Keratinocyte (primary cell): ENCODE results near the gene CTR9. TPM values are rescaled to one million over a fixed set of nuclear protein-coding genes. Genes with fewer than 3 reads are reported as not detected.

Source experiments
- DNase-seq: peaks from one replicate; pipeline ENCODE4 v3.0.0-alpha.2; 2011; ENCODE audit warnings: low read depth, missing footprints, low spot score
- FAIRE-seq: peaks from 2 replicates; lab custom pipeline; 2011; peaks lifted over from hg19 to GRCh38; lab: Jason Lieb, UNC
- H2AFZ ChIP-seq: 2 replicates; pipeline ENCODE4 v1.6.0; 2012; ENCODE audit warnings: low read length, control low read depth, inconsistent platforms; ENCODE audit not compliant: control insufficient read depth
- H3K27ac ChIP-seq: 2 replicates; pipeline ENCODE4 v1.5.1; 2011; ENCODE audit warnings: low read length; ENCODE audit not compliant: control insufficient read depth, insufficient read depth
- H3K27me3 ChIP-seq: 3 replicates; pipeline ENCODE4 v1.6.0; 2011; ENCODE audit warnings: low read length; ENCODE audit not compliant: control insufficient read depth, insufficient read depth; ENCODE audit errors: extremely low read depth
- H3K36me3 ChIP-seq, 2 experiments: 2 replicates in 1 of 2; 3 replicates in 1 of 2; pipeline ENCODE4 v1.5.1; 2011; ENCODE audit warnings: low read length in 2 of 2, mild to moderate bottlenecking in 1 of 2; ENCODE audit not compliant: control insufficient read depth in 2 of 2, insufficient read depth in 2 of 2; ENCODE audit errors: extremely low read depth in 1 of 2
- H3K4me1 ChIP-seq: 3 replicates; pipeline ENCODE4 v1.5.1; 2011; ENCODE audit warnings: low read length; ENCODE audit not compliant: control insufficient read depth, insufficient read depth; ENCODE audit errors: extremely low read depth
- H3K4me2 ChIP-seq: 3 replicates; pipeline ENCODE4 v1.6.0; 2011; ENCODE audit warnings: low read depth, low read length; ENCODE audit not compliant: control insufficient read depth, insufficient read depth; ENCODE audit errors: extremely low read depth
- H3K4me3 ChIP-seq, 3 experiments: fragments of 200-600 bp in 1 of 3; sonication (generic) in 1 of 3; 2 replicates in 2 of 3; 3 replicates in 1 of 3; pipeline ENCODE4 v1.5.1; 2011 to 2016; ENCODE audit warnings: low read length in 3 of 3, mild to moderate bottlenecking in 3 of 3, control low read depth in 2 of 3, inconsistent platforms in 1 of 3, low read depth in 1 of 3, mixed read lengths in 1 of 3, mixed run types in 1 of 3, moderate library complexity in 1 of 3; ENCODE audit not compliant: control insufficient read depth in 2 of 3, insufficient read depth in 2 of 3; ENCODE audit errors: extremely low read depth in 1 of 3
- H3K79me2 ChIP-seq: 2 replicates; pipeline ENCODE4 v1.6.0; 2012; ENCODE audit warnings: low read length; ENCODE audit not compliant: control insufficient read depth, insufficient read depth
- H3K9ac ChIP-seq: 3 replicates; pipeline ENCODE4 v1.6.0; 2011; ENCODE audit warnings: low read length; ENCODE audit not compliant: control insufficient read depth, insufficient read depth; ENCODE audit errors: extremely low read depth
- H3K9me1 ChIP-seq: 3 replicates; pipeline ENCODE4 v1.6.0; 2011; ENCODE audit warnings: low read length; ENCODE audit not compliant: control insufficient read depth, insufficient read depth; ENCODE audit errors: extremely low read depth
- H3K9me3 ChIP-seq: 2 replicates; pipeline ENCODE4 v1.5.1; 2012; ENCODE audit warnings: low read depth, low read length; ENCODE audit not compliant: control insufficient read depth
- H4K20me1 ChIP-seq: 3 replicates; pipeline ENCODE4 v1.6.0; 2011; ENCODE audit warnings: low read length; ENCODE audit not compliant: control insufficient read depth, insufficient read depth; ENCODE audit errors: extremely low read depth
- CTCF ChIP-seq, 3 experiments: IDR thresholded peaks in 1 of 3; conservative IDR thresholded peaks in 1 of 3; optimal IDR thresholded peaks in 1 of 3; 2 replicates in 2 of 3; 3 replicates in 1 of 3; pipeline versions ENCODE3 to v1.5.1; 2011; ENCODE audit warnings: low read length in 3 of 3, mild to moderate bottlenecking in 3 of 3, moderate library complexity in 2 of 3, control low read depth in 1 of 3, inconsistent platforms in 1 of 3; ENCODE audit not compliant: insufficient read depth in 2 of 3; ENCODE audit errors: extremely low read depth in 1 of 3
- EZH2 ChIP-seq: IDR thresholded peaks from one replicate; pipeline ENCODE4 v1.6.1; 2012; ENCODE audit warnings: inconsistent platforms, mild to moderate bottlenecking, low read length, moderate library complexity
- dilution Hi-C: fragments of 300-500 bp; cut with MboI; formaldehyde crosslinking; loops from one replicate; pipeline ENCODE4 v1.7.0; 2020; ENCODE audit warnings: low sequenced_read_pairs; ENCODE audit not compliant: extremely low pct_ligation_motif_present
- polyA plus RNA-seq, 5 experiments: library from polyadenylated mRNA; depleted of rRNA in 3 of 5; stranded (reverse) in 3 of 5; stranded (forward) in 1 of 5; unstranded in 1 of 5; fragments of >200 nt; gene quantifications; 1 replicate in 1 of 5; 2 replicates in 3 of 5; 3 replicates in 1 of 5; pipeline versions ENCODE4 v1.2.1 to v1.2.3, GENCODE V29; 2011 to 2012; ENCODE audit warnings: missing spikeins in 2 of 5, low read depth in 1 of 5, low replicate concordance in 1 of 5

CTR9 gene
- polyA plus RNA-seq, 1 donor (not counting 4 experiments of a cell fraction or from before 2014, with no cell fraction given): 21.8 TPM

GRCh38 chr11:10715571-10715970 lies 35.5 kb upstream of the CTR9 start:
- dilution Hi-C loops: no loop called here
- Histone ChIP-seq H3K9me1 (no peaks in the 10 kb centered on the region), H3K4me2 (no peak overlapping the region), H3K4me3 (no peak overlapping the region), H2AFZ (no peak overlapping the region), H4K20me1 (no peaks in the 10 kb centered on the region), H3K79me2 (no peaks in the 10 kb centered on the region), H3K36me3 (no peaks in the 10 kb centered on the region), H3K27ac (no peak overlapping the region), H3K9me3 (no peaks in the 10 kb centered on the region), H3K27me3 (peaks cover 7% of the 10 kb centered on the region), H3K4me1 (no peaks in the 10 kb centered on the region), H3K9ac (no peak overlapping the region)
- no peak for TF ChIP-seq EZH2
- no peak for TF ChIP-seq CTCF (optimal IDR thresholded peaks at IDR 0.05 in 1 of 3, IDR thresholded peaks at IDR 0.05 in 1 of 3, conservative IDR thresholded peaks at IDR 0.05 in 1 of 3; ENCODE audit: extremely low read depth in 1 of 3, insufficient read depth in 2 of 3, low read length in 3 of 3)
- FAIRE-seq (no peak), DNase-seq (no peak)

- no peak overlapping the region for H3K4me2 ChIP-seq
- no peaks in the 10 kb centered on the region for H3K4me1 ChIP-seq
- no peaks in the 10 kb centered on the region for H3K9me3 ChIP-seq
- no peak for FAIRE-seq
- H2AFZ ChIP-seq: no peak overlapping the region
- no peak for TF ChIP-seq CTCF (optimal IDR thresholded peaks at IDR 0.05 in 1 of 3, IDR thresholded peaks at IDR 0.05 in 1 of 3, conservative IDR thresholded peaks at IDR 0.05 in 1 of 3; ENCODE audit: extremely low read depth in 1 of 3, insufficient read depth in 2 of 3, low read length in 3 of 3)
- no peak for DNase-seq
- peaks cover 8% of the 10 kb centered on the region for H3K27me3 ChIP-seq
- H3K79me2 ChIP-seq: no peaks in the 10 kb centered on the region
- dilution Hi-C loops: no loop called here
- H3K4me3 ChIP-seq: no peak overlapping the region
- no peak overlapping the region for H3K9ac ChIP-seq
- H4K20me1 ChIP-seq: no peaks in the 10 kb centered on the region
- H3K9me1 ChIP-seq: no peaks in the 10 kb centered on the region
- H3K36me3 ChIP-seq: no peaks in the 10 kb centered on the region
- no peak overlapping the region for H3K27ac ChIP-seq
Observed at GRCh38 chr11:10716122-10716521, 34.9 kb upstream of the CTR9 start.
